IMR-90 (cell line): Measurements from ENCODE around the gene ANXA4. TPM values are rescaled to one million over a fixed set of nuclear protein-coding genes. Genes with fewer than 3 reads are reported as not detected.

ENCODE experiments used
- ATAC-seq: fragments of 200-7000 bp; cut with Tn5 transposase; 2 replicates; pipeline ENCODE4 v1.9.1; 2020; ENCODE audit warnings: low read depth, mild to moderate bottlenecking, moderate library complexity
- BruUV-seq: library from RNA; stranded (reverse); fragments of 400-500 nt; replicated peaks from 2 replicates; lab custom pipeline; 2021; lab: Mats Ljungman, UMichigan
- CTCF ChIA-PET: fragments of 300-600 bp; formaldehyde crosslinking; extraction: SDS; loops from one replicate; lab custom pipeline; 2021; ENCODE audit warnings: antibody characterized with exemption; lab: Yijun Ruan, JAX
- POLR2A ChIA-PET: fragments of 300-600 bp; sonication (Branson Sonifier 250); formaldehyde crosslinking; loops from one replicate; lab custom pipeline; 2022; ENCODE audit warnings: antibody characterized with exemption; ENCODE audit not compliant: unreplicated experiment; lab: Charles Lee
- DNase-seq: peaks from one replicate; pipeline ENCODE4 v3.0.0; 2013
- H2AFZ ChIP-seq: replicated peaks from 2 replicates; pipeline ENCODE3; 2013; ENCODE audit warnings: low read length, mild to moderate bottlenecking; ENCODE audit not compliant: poor library complexity
- H2AK5ac ChIP-seq: 2 replicates; pipeline ENCODE4 v1.6.1; 2013; ENCODE audit warnings: low read depth, low read length, inconsistent platforms
- H2AK9ac ChIP-seq: replicated peaks from 2 replicates; pipeline ENCODE3; 2013; ENCODE audit warnings: mild to moderate bottlenecking, low read depth, low read length, moderate library complexity; ENCODE audit not compliant: poor library complexity
- H2BK120ac ChIP-seq: 2 replicates; pipeline ENCODE4 v1.6.1; 2013; ENCODE audit warnings: low read depth, low read length, inconsistent platforms
- H2BK15ac ChIP-seq: 3 replicates; pipeline ENCODE4 v1.6.1; 2013; ENCODE audit warnings: low read depth, low read length, inconsistent platforms
- H2BK20ac ChIP-seq: 2 replicates; pipeline ENCODE4 v1.6.1; 2013; ENCODE audit warnings: low read depth, mild to moderate bottlenecking, inconsistent platforms, low read length, moderate library complexity
- H2BK5ac ChIP-seq: 2 replicates; pipeline ENCODE4 v1.6.1; 2013; ENCODE audit warnings: mild to moderate bottlenecking, low read depth, low read length, inconsistent platforms; ENCODE audit not compliant: poor library complexity, severe bottlenecking
- H3K14ac ChIP-seq: replicated peaks from 2 replicates; pipeline ENCODE4 v1.6.1; 2013; ENCODE audit warnings: low read depth, low read length, inconsistent platforms
- H3K18ac ChIP-seq: 2 replicates; pipeline ENCODE4 v1.6.1; 2013; ENCODE audit warnings: low read depth, low read length, control low read depth
- H3K23ac ChIP-seq: 2 replicates; pipeline ENCODE4 v1.6.1; 2013; ENCODE audit warnings: low read depth, low read length, inconsistent platforms
- H3K27ac ChIP-seq: 2 replicates; pipeline ENCODE4 v1.5.1; 2013; ENCODE audit warnings: mild to moderate bottlenecking, control low read depth, low read length; ENCODE audit not compliant: insufficient read depth
- H3K27me3 ChIP-seq: 2 replicates; pipeline ENCODE4 v1.6.1; 2013; ENCODE audit warnings: low read length; ENCODE audit not compliant: control insufficient read depth, insufficient read depth
- H3K36me3 ChIP-seq: 2 replicates; pipeline ENCODE4 v1.6.1; 2013; ENCODE audit warnings: low read length, mixed read lengths; ENCODE audit not compliant: control insufficient read depth, insufficient read depth
- H3K4ac ChIP-seq: 2 replicates; pipeline ENCODE4 v1.6.1; 2013; ENCODE audit warnings: low read depth, low read length, inconsistent platforms
- H3K4me1 ChIP-seq: 2 replicates; pipeline ENCODE4 v1.6.1; 2013; ENCODE audit warnings: low read length, mixed read lengths; ENCODE audit not compliant: control insufficient read depth, insufficient read depth
- H3K4me2 ChIP-seq: 2 replicates; pipeline ENCODE4 v1.6.1; 2013; ENCODE audit warnings: low read depth, mild to moderate bottlenecking, control low read depth, low read length, moderate library complexity
- H3K4me3 ChIP-seq: 2 replicates; pipeline ENCODE4 v1.5.1; 2013; ENCODE audit warnings: low read depth, mild to moderate bottlenecking, control low read depth, low read length, moderate library complexity; ENCODE audit not compliant: insufficient read depth
- H3K56ac ChIP-seq: 2 replicates; pipeline ENCODE4 v1.6.1; 2013; ENCODE audit warnings: low read length, inconsistent platforms; ENCODE audit not compliant: insufficient read depth; ENCODE audit errors: extremely low read depth
- H3K79me1 ChIP-seq, 2 experiments: 2 replicates each; pipeline ENCODE4 v1.6.1; 2013; ENCODE audit warnings: low read length in 2 of 2, inconsistent platforms in 1 of 2, low read depth in 1 of 2
- H3K9ac ChIP-seq: 2 replicates; pipeline ENCODE4 v1.6.1; 2013; ENCODE audit warnings: low read depth, low read length, control low read depth
- H3K9me1 ChIP-seq: 2 replicates; pipeline ENCODE4 v1.6.1; 2013; ENCODE audit warnings: low read length, inconsistent platforms; ENCODE audit not compliant: insufficient read depth
- H3K9me3 ChIP-seq: 2 replicates; pipeline ENCODE4 v1.6.1; 2013; ENCODE audit warnings: low read length; ENCODE audit not compliant: control insufficient read depth, insufficient read depth
- H4K20me1 ChIP-seq: 2 replicates; pipeline ENCODE4 v1.6.1; 2013; ENCODE audit warnings: low read length, inconsistent platforms; ENCODE audit not compliant: insufficient read depth
- H4K5ac ChIP-seq: 2 replicates; pipeline ENCODE4 v1.6.1; 2013; ENCODE audit warnings: mild to moderate bottlenecking, low read depth, low read length, control low read depth
- H4K8ac ChIP-seq, 2 experiments: 2 replicates each; pipeline ENCODE4 v1.6.1; 2013; ENCODE audit warnings: low read depth in 2 of 2, low read length in 2 of 2, control low read depth in 1 of 2, inconsistent platforms in 1 of 2
- H4K91ac ChIP-seq: 2 replicates; pipeline ENCODE4 v1.6.1; 2013; ENCODE audit warnings: low read depth, low read length, inconsistent platforms; ENCODE audit not compliant: insufficient read depth
- BHLHE40 ChIP-seq: fragments of 150-350 bp; IDR thresholded peaks from 2 replicates; pipeline ENCODE4 v1.6.1; 2016; ENCODE audit warnings: mild to moderate bottlenecking, low read depth, low read length
- CEBPB ChIP-seq: IDR thresholded peaks from 2 replicates; pipeline ENCODE4 v1.6.1; 2012; ENCODE audit warnings: low read depth, low read length, improper control_type of control experiment
- CTCF ChIP-seq: conservative IDR thresholded peaks from 2 replicates; pipeline ENCODE4 v1.5.1; 2012; ENCODE audit warnings: mild to moderate bottlenecking, low read depth, low read length, improper control_type of control experiment
- MAZ ChIP-seq: IDR thresholded peaks from 2 replicates; pipeline ENCODE4 v1.6.1; 2012; ENCODE audit warnings: low read depth, mild to moderate bottlenecking, low read length, improper control_type of control experiment, moderate library complexity, borderline replicate concordance
- RAD21 ChIP-seq: IDR thresholded peaks from 2 replicates; pipeline ENCODE4 v1.6.1; 2012; ENCODE audit warnings: low read length, improper control_type of control experiment
- USF2 ChIP-seq: fragments of 150-350 bp; IDR thresholded peaks from 2 replicates; pipeline ENCODE4 v1.6.1; 2017; ENCODE audit warnings: mild to moderate bottlenecking, antibody characterized with exemption, low read length, low read depth
- WGBS, 2 experiments: methylation state at CpG; one replicate each; pipeline versions ENCODE4 v1.1.5 to v1.1.7; 2013; ENCODE audit warnings: missing lambda C conversion rate in 2 of 2; ENCODE audit not compliant: insufficient read length in 1 of 2; ENCODE audit errors: extremely low coverage in 2 of 2; 5-methylcytosine and 5-hydroxymethylcytosine counted together
- dilution Hi-C: fragments of 300-500 bp; cut with HindIII; formaldehyde crosslinking; loops from one replicate; pipeline ENCODE4 v1.14.3; 2018; ENCODE audit warnings: low sequenced_read_pairs; ENCODE audit not compliant: unreplicated experiment
- in situ Hi-C: fragments of 300-500 bp; cut with MboI; formaldehyde crosslinking; loops from 3 replicates; pipeline ENCODE4 v1.14.3; 2019; ENCODE audit warnings: low sequenced_read_pairs, inconsistent platforms, mixed read lengths
- intact Hi-C: fragments of 100-400 bp; cut with micrococcal nuclease; formaldehyde crosslinking; loops from 2 replicates; pipeline ENCODE4 v1.10.0; 2022
- polyA plus RNA-seq, 3 experiments: library from polyadenylated mRNA; depleted of rRNA; stranded (reverse); fragments of >200 nt; gene quantifications; 2 replicates each; pipeline ENCODE4 v1.2.3, GENCODE V29; 2012; ENCODE audit warnings: low replicate concordance in 1 of 3
- total RNA-seq: library from RNA; depleted of rRNA; stranded (reverse); fragments of >200 nt; gene quantifications from 2 replicates; pipeline ENCODE4 v1.2.3, GENCODE V29; 2012

ANXA4 gene
- total and polyA plus RNA-seq, 2 of the 4 experiments (the other 2 are of a cell fraction) = 22.2 to 72.0 TPM

GRCh38 chr2:69744456-69744855 lies 2.5 kb downstream of the ANXA4 start:
- Histone ChIP-seq H2AK9ac (no peak overlapping the region), H3K18ac (no peak overlapping the region), H4K20me1 (peaks cover 7% of the 10 kb centered on the region; the same call in 1 of the 2 replicates), H2AFZ (no peak overlapping the region), H4K91ac (no peak overlapping the region), H3K4ac (no peak overlapping the region), H3K23ac (no peak overlapping the region; the same call in 1 of the 2 replicates), H3K36me3 (no peaks in the 10 kb centered on the region), H3K14ac (no peak overlapping the region), H2BK5ac (no peak overlapping the region), H3K4me1 (peaks cover 2% of the 10 kb centered on the region), H3K4me2 (no peak overlapping the region), H3K27ac (no peak overlapping the region), H3K9ac (no peak overlapping the region), H3K9me1 (peaks cover 8% of the 10 kb centered on the region; the same call in 1 of the 2 replicates), H4K5ac (no peak overlapping the region), H2AK5ac (no peak overlapping the region), H2BK15ac (no peak overlapping the region), H3K9me3 (no peaks in the 10 kb centered on the region), H3K4me3 (no peak overlapping the region), H3K27me3 (no peaks in the 10 kb centered on the region), H4K8ac (no peak overlapping the region), H2BK120ac (no peak overlapping the region), H3K56ac (no peak overlapping the region), H2BK20ac (no peak overlapping the region), H3K79me1 (peaks cover 27 to 57% of the 10 kb centered on the region in 2 experiments)
- WGBS, 2 experiments = 20% methylated on average over 1 of the region's 3 CpGs; no CpG with 5 or more reads in 1 of the 2 experiments
- intact Hi-C loops (loop anchor here (5.0 kb wide), 2 partner anchors 53 to 73 kb away; no protein-coding TSS in a partner anchor), dilution Hi-C loops (no loop called here), in situ Hi-C loops (loop anchor here (25.0 kb wide), 1 partner anchor 318 kb away; no protein-coding TSS in a partner anchor)
- TF ChIP-seq MAZ = no peak
- no peak for TF ChIP-seq CTCF
- TF ChIP-seq USF2 = no peak
- no peak for TF ChIP-seq BHLHE40
- TF ChIP-seq CEBPB = no peak
- TF ChIP-seq RAD21 = no peak
- no peak for DNase-seq
- ChIA-PET CTCF (interaction anchor here (0.7 to 1.4 kb wide), 3 partner anchors 9 to 273 kb away, joined by 3 to 5 read pairs (median 3); no protein-coding TSS in a partner anchor), POLR2A (no interaction called here)
- no TSS peak for BruUV-seq
- no peak for ATAC-seq
